HG03521 (cell line): ENCODE results near the gene TRRAP.

Source experiments
- ATAC-seq: cut with Tn5 transposase; IDR thresholded peaks from one replicate; pipeline ENCODE4 v1.9.1; 2021; ENCODE audit warnings: mild to moderate bottlenecking, moderate library complexity; ENCODE audit not compliant: unreplicated experiment

The TRRAP gene

GRCh38 chr7:98945852-98946251 lies 67.5 kb downstream of the TRRAP start:
- ATAC-seq, result no peak

- no peak for ATAC-seq
Observed at GRCh38 chr7:98946389-98946788, 68.1 kb downstream of the TRRAP start.

GRCh38 chr7:98949336-98950044 lies 71.2 kb downstream of the TRRAP start:
- ATAC-seq, result no peak

- no peak for ATAC-seq
Observed at GRCh38 chr7:98955992-98956391, 77.7 kb downstream of the TRRAP start.

- no peak for ATAC-seq
Observed at GRCh38 chr7:98956469-98956868, 78.1 kb downstream of the TRRAP start.

- no peak for ATAC-seq
Observed at GRCh38 chr7:98956937-98957336, 78.6 kb downstream of the TRRAP start.

- ATAC-seq, result no peak
Observed at GRCh38 chr7:98957766-98958165, 79.4 kb downstream of the TRRAP start.

GRCh38 chr7:98958968-98959367 lies 80.6 kb downstream of the TRRAP start:
- no peak for ATAC-seq

- no peak for ATAC-seq
Observed at GRCh38 chr7:98963305-98963704, 85.0 kb downstream of the TRRAP start.

- no peak for ATAC-seq
Observed at GRCh38 chr7:98964596-98964995, 86.3 kb downstream of the TRRAP start.

GRCh38 chr7:98968621-98969020 lies 90.3 kb downstream of the TRRAP start:
- ATAC-seq, result no peak

- ATAC-seq, result no peak
Observed at GRCh38 chr7:98969386-98969785, 91.1 kb downstream of the TRRAP start.

- no peak for ATAC-seq
Observed at GRCh38 chr7:98970016-98970615, 91.8 kb downstream of the TRRAP start.

- no peak for ATAC-seq
Observed at GRCh38 chr7:98970805-98971204, 92.5 kb downstream of the TRRAP start.

GRCh38 chr7:98974205-98974604 lies 95.9 kb downstream of the TRRAP start:
- no peak for ATAC-seq

- no peak for ATAC-seq
Observed at GRCh38 chr7:98974906-98975816, 96.8 kb downstream of the TRRAP start.

GRCh38 chr7:98976396-98977185 lies 98.3 kb downstream of the TRRAP start:
- no peak for ATAC-seq

- ATAC-seq, result no peak
Observed at GRCh38 chr7:98978672-98979071, 100.3 kb downstream of the TRRAP start.

GRCh38 chr7:98981701-98982100 lies 103.4 kb downstream of the TRRAP start:
- no peak for ATAC-seq

- no peak for ATAC-seq
Observed at GRCh38 chr7:98982686-98983085, 104.4 kb downstream of the TRRAP start.

- no peak for ATAC-seq
Observed at GRCh38 chr7:98984126-98984525, 105.8 kb downstream of the TRRAP start.
